ENCODE results near the gene MYRFL. TPM values are rescaled to one million over a fixed set of nuclear protein-coding genes. Genes with fewer than 3 reads are reported as not detected.
A peak's percentile ranks its signal among the peaks of the same experiment; 100 is the strongest.
"Not testable (repeated sequence)": the region's sequence is repeated elsewhere in the genome, so short reads cannot be mapped to it uniquely, and the experiment has no call there.

Gene MYRFL
- total RNA-seq (2014; rRNA removed; shearing (Covaris generic)), result not detected in 2 replicates
- not detected in 2 replicates for polyA plus RNA-seq (2015; cell fraction: cytosol; rRNA removed)
- not detected in 2 replicates for polyA plus RNA-seq (2015; cell fraction: nucleus; rRNA removed)

DNA sequence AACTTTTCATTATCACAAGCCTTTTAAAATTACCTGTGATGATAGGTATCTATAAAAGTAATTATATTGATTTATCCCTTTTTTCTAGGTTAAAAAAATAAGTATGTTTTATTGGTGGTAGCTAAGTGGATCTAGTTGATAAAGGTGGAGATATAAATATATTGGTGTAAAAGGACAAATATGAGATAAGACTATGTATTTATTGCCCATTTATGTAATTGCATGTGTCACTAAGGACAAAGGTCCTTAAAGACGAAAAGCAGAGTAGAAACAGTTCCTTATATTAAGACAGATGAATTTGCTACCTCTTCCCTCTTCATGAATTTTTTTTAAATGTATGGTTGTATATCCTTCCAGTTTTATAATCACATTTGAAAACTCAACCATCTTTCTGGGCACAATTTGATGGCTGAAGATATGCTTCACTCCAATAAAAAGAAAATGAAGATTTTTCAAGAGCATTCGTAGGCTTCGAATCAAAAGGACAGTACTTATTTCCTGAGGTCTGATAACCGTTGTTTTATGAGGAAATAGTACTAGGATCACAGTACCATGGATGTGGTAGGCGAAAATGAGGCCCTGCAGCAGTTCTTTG, at the start of gene MYRFL:
Gene MYRFL (plus strand): TSS at position 262 of the 595 bp plus-strand sequence. CDS start 291 bp downstream, at position 553.
- no peak for DNase-seq (ENCODE audit: low read depth, low spot score)
- in situ Hi-C loops (cut with HindIII; ENCODE audit: low pct_unique_long_range_greater_than_20kb, low sequenced_read_pairs), result no loop called here

DNA sequence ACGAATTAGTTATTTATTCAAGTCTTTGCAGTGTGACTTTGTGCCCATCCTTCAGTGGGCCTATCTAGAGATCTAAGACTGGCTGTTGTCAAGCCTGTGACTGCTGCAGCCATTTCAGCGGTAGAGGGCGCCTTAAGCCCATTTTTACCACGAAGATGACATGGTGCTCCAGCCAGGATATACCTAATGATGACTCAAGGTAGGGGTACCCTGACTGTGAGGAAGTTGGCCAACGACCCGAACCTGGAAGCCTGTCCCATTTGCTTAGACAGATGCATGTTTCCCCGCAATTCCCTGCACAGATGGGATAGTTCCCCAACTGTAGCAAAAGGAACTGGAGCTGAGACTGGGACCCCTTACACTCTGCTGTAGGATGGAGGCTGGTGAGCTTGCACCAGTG, 45.1 kb upstream of the MYRFL start:
- in situ Hi-C loops (cut with HindIII; ENCODE audit: low pct_unique_long_range_greater_than_20kb, low sequenced_read_pairs), result no loop called here
- peak; percentile 81 for DNase-seq (ENCODE audit: low read depth, low spot score)

DNA sequence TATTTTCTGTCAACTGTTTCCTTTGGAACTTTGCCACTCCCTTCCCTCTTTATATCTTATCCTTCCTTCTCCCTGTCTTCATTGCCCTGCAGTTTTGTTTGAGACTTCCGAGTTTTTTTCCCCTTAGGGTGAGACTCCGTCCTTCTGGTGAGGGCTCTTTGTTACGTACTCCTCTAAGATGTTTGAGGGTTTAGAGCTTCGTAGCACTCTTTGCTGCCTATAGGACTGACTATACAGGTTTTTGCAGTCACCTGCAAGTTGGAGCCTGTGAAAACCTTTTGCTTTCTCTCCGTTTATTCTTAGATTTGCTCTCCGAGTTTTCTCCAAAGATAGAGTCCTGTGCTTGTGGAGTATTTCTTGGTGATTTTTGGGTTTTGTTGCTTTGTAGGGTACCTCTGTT, 41.7 kb upstream of the MYRFL start:
- no peak for DNase-seq (ENCODE audit: low read depth, low spot score)
- in situ Hi-C loops (cut with HindIII; ENCODE audit: low pct_unique_long_range_greater_than_20kb, low sequenced_read_pairs), result no loop called here

DNA sequence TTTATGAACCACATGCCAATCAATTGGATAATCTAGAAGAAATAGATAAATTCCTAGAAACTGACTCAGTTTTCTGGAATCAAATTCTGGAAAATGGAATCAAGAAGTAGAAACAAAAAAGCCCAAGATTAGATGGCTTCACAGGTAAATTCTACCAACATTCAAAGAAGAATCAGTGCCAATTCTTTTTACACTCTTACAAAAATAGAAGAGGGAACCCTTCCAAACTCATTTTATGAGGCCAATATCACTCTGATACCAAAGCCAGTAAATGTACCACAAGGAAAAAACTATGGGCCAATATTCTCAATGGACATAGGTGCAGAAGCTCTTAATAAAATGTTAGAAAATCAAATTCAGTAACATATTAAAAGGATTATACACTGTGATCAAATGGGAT, 35.7 kb upstream of the MYRFL start:
- no peak for DNase-seq (ENCODE audit: low read depth, low spot score)
- in situ Hi-C loops (cut with HindIII; ENCODE audit: low pct_unique_long_range_greater_than_20kb, low sequenced_read_pairs), result no loop called here

DNA sequence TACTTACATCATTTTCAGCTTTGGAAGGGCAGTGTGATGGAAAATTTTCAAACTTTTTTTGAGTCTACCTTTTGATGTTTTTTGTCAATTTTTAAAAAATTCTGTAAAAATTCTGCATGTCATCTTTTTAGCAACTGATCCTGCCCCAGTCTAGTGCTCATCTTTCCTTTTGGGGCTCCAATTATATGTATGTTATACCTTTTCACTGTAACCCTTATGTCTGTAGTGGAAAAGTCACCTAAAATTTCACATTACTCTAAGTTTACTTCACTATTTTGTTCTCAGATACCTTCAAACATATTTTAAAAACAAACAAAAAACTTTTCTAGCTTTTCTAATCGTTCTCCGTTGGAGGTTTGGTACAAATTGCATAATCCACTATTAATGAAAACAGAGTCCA, 32.5 kb upstream of the MYRFL start:
- in situ Hi-C loops (cut with HindIII; ENCODE audit: low pct_unique_long_range_greater_than_20kb, low sequenced_read_pairs), result no loop called here
- no peak for DNase-seq (ENCODE audit: low read depth, low spot score)

DNA sequence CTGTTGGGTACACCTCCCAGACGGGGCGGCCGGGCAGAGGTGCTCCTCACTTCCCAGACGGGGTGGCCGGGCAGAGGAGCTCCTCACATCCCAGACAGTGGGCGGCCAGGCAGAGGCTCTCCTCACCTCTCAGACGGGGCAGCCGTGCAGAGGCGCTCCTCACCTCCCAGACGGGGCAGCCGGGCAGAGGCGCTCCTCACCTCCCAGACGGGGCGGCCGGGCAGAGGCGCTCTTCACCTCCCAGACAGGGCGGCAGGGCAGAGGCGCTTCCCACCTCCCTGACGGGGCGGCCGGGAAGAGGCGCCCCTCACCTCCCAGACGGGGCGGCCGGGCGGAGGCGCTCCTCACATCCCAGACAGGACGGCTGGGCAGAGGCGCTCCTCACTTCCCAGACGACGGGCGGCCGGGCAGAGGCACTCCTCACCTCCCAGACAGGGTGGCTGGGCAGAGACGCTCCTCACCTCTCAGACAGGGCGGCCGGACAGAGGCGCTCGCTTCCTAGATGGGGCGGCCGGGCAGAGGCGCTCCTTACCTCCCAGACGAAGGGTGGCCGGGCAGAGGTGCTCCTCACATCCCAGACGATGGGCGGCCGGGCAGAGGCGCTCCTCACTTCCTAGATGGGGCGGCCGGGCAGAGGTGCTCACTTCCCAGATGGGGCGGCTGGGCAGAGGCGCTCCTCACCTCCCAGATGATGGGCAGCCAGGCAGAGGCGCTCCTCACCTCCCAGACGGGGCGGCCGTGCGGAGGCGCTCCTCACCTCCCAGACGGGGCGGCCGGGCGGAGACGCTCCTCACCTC, 17.7 kb upstream of the MYRFL start:
- in situ Hi-C loops (cut with HindIII; ENCODE audit: low pct_unique_long_range_greater_than_20kb, low sequenced_read_pairs); DNase-seq (ENCODE audit: low read depth, low spot score): not testable (repeated sequence)

DNA sequence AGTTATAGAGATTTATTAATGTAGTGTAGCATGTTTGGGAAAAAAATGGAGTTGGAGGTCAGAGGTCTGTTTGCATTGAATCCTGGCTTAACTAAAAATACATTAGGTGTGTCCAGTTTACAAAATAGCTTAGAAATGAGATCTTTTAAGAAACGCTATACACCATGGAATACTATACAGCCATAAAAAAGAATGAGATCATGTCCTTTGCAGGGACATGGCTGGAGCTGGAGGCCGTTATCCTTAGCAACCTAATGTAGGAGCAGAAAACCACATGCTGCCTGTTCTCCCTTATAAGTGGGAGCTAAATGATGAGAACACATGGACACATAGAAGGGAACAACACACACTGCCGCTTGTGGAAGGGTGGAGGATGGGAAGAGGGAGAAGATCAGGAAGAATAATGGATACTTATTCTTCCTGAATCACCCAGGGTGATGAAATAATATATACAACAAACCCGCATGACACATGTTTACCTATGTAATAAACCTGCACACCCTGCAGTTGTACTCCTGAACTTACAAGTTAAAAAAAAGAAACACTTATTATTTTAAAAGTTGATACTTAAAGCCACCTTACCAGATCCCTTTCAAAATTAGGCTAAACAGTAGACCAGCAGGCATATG, 14.0 kb upstream of the MYRFL start:
- DNase-seq (ENCODE audit: low read depth, low spot score), result no peak
- in situ Hi-C loops (cut with HindIII; ENCODE audit: low pct_unique_long_range_greater_than_20kb, low sequenced_read_pairs), result no loop called here

DNA sequence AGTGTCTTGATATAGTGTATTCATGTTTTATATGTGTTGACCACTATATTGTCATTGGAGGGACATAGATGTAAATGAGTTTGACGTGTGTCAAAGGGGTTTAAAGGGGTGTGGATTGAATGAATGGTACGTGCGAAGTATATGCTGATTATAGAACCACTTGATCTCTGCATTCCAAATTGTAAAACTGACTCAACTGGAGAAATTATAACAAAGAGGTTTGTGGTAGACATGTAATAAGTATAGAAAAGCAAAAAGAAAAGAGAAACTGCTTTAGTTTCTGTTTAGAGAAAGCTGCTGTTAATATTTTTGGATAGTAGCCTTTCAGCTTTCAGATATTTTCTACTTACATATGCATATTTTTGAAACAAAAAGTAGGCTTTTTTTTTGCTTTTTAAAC, 8.9 kb upstream of the MYRFL start:
- in situ Hi-C loops (cut with HindIII; ENCODE audit: low pct_unique_long_range_greater_than_20kb, low sequenced_read_pairs), result no loop called here
- no peak for DNase-seq (ENCODE audit: low read depth, low spot score)

DNA sequence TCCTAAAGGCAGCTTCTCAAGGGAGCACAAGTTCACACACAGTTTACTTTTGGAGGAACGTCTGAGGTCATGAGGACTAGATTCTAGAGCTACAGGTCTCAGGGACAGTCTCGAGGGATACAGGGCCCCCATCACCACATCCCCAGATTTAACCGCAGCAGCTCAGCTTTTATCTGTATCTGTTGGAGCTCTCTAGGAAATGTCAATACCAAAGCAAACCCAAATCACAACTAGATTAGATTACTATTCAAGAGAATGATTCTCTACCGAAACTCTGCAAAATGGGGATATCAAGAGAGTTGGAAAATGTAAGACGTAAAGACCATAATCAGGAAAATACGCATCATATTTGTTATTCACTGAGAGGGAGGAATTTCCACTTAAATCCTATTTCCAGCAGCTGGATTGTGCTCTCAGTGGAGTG, 4.0 kb upstream of the MYRFL start:
- no peak for DNase-seq (ENCODE audit: low read depth, low spot score)
- in situ Hi-C loops (cut with HindIII; ENCODE audit: low pct_unique_long_range_greater_than_20kb, low sequenced_read_pairs), result no loop called here

DNA sequence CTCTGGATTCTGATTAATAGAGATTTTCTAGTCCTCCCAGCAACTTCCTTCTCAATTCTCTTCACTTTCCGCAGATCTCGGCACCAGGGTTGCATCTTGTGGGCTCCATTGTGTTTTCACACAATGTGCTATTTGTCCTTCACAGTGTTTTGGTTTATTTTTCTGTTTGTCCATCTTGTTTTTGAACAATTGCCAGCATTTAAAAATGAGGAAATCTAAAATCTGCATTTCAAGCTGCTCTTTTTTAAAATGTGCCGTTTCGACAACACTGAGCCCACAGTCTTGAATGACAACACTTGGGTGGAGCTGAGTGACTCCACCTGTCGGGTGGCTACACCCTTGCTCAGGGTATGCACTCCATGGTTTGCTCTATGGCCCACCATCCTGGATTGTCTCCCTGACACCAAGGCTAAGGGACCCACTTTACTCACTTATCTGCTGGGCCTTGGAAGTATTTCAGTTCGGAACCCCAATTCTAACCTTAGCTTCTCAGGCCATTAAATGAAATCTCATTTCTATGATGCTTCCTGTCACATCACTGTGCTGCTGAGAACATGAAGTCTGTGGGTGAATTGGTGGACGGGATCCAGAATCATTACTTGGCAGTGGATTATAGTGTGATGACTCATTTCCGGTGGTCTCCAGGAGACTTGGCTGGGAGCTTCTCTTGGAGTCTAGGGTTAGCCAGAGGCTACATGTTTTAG, 3.4 kb upstream of the MYRFL start:
- in situ Hi-C loops (cut with HindIII; ENCODE audit: low pct_unique_long_range_greater_than_20kb, low sequenced_read_pairs), result no loop called here
- DNase-seq (ENCODE audit: low read depth, low spot score), result peak; percentile 24

DNA sequence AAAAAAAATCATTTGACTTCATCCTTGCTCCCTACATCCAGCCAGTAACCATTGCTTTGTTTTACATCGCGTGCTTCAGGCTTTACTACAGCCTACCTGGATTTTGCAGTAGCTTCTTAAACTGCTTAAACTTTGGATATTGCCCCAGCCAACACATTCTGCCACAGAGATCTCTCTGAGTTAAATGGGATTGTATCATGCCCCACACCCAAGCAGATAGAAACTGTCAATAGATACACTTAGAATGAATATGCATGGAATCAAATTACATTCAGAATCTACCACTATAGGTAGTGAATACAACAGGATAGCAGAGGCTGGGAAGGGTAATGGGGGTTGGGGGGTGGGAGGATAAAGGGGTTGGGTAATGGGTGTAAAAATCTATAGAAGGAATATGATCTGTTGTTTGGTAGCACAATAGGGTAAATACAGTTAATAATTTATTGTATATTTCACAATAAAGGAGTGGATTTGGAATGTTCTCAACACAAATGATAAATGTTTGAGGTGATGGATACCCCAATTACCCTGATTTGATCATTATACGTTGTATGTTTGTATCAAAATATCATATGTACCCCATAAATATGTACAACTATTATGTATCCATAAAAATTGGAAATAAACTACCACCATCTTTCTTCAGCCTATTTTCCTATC, 2.7 kb upstream of the MYRFL start:
- in situ Hi-C loops (cut with HindIII; ENCODE audit: low pct_unique_long_range_greater_than_20kb, low sequenced_read_pairs), result no loop called here
- DNase-seq (ENCODE audit: low read depth, low spot score), result no peak

DNA sequence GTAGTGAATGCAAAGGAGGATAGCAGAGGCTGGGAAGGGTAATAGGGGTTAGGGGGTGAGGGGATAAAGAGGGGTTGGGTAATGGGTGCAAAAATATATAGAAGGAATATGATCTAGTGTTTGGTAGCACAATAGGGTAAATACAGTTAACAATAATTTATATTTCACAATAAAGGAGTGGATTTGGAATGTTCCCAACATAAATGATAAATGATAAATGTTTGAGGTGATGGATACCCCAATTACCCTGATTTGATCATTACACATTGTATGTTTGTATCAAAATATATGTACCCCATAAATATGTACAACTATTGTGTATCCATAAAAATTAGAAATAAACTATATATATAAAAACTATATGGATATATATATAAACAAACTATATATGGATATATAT, 999 bp upstream of the MYRFL start:
- DNase-seq (ENCODE audit: low read depth, low spot score), result no peak
- in situ Hi-C loops (cut with HindIII; ENCODE audit: low pct_unique_long_range_greater_than_20kb, low sequenced_read_pairs), result no loop called here

DNA sequence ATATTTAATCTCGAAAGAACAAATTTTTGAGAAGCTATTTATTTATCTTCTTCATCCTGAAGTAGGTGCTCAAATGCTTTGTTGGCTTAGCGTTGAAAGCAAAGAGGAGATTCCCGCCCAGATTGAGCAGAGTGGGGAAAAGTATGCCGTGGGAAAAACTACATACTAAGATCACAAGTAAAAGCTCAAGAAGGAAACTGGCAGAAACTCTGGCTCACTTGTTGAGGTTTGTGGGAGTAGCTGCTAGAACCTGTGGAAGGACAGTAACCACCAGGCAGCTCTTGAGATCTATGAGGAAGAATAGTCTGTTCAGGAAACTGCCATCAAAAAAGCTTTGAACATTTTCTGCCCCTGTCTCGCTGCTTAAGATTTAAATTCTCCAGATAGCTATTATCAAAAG, 3.9 kb downstream of the MYRFL start:
- DNase-seq (ENCODE audit: low read depth, low spot score), result no peak
- in situ Hi-C loops (cut with HindIII; ENCODE audit: low pct_unique_long_range_greater_than_20kb, low sequenced_read_pairs), result no loop called here

DNA sequence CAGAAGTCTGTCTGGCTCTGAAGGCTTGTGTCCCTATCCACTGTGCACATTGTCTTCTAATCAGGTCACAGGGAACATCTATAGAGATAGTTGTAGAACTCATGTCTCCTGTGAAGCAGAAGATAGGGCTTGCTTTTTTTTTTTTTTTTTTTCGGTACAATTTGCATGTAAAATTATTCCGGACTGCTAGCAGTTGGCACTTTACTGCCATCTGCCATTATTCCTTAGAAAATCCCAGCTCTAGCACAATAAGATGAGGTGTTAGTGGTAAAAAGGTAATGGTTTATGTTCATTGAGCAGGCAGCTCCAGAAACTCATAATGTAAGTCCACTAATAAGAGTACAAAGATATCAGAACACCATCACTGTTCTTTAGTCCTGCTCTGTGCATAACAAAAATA, 8.7 kb downstream of the MYRFL start:
- in situ Hi-C loops (cut with HindIII; ENCODE audit: low pct_unique_long_range_greater_than_20kb, low sequenced_read_pairs), result no loop called here
- no peak for DNase-seq (ENCODE audit: low read depth, low spot score)

DNA sequence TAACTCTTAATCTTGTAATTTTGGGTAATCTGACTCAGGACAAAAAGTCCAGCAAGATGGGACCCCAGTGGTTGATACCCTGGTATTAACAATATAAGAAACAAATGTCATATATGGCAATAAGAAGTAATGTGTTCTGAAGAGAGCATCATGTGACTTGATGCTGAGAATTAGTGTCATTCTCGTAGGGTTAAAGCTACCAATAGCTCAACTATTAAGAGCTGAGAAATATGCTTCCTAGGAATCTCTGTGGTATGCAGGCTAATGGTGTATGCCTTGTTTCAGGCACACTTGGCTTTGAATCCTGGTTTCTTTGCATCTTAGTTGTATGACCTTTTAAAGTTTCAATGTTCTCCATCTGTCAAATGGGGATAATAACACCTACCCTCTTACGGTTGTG, 9.1 kb downstream of the MYRFL start:
- in situ Hi-C loops (cut with HindIII; ENCODE audit: low pct_unique_long_range_greater_than_20kb, low sequenced_read_pairs), result no loop called here
- DNase-seq (ENCODE audit: low read depth, low spot score), result no peak

DNA sequence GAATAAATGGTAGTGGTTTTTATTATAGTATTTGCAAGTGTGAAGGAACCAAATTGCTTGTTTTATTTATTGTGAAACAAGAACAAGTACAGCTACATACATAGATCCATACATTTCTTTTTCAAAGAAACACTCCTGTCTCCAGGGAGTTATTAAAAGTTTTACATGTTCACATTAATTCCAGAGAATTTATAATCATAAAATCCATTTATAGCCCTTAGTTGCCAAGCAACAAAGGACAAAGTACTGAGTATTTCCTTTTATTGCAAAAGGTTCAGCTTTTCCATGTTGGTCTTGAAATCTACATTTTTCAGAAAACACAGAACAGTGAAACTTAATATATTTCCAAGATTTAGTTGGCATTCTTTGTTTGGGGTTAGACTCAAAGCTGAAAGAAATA, 9.5 kb downstream of the MYRFL start:
- no peak for DNase-seq (ENCODE audit: low read depth, low spot score)
- in situ Hi-C loops (cut with HindIII; ENCODE audit: low pct_unique_long_range_greater_than_20kb, low sequenced_read_pairs), result no loop called here

DNA sequence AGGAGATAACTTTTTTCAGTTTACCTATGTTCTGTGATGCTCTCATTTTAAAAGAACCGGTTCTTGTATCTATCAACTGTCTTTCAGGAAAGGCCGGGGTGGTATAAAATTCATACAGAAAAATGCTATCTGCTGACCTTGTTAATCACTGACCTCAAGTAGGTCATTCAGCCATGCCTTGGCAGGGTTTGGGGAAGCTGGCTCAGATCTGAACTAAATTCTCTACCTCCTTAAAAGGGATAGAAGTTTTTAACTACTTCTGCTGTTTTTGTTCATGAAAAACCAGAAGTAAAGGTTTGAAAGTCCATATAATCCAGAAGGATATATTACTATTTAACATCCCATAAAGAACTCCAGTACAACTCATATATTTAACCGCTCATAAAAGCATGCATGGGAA, 10.1 kb downstream of the MYRFL start:
- in situ Hi-C loops (cut with HindIII; ENCODE audit: low pct_unique_long_range_greater_than_20kb, low sequenced_read_pairs), result no loop called here
- DNase-seq (ENCODE audit: low read depth, low spot score), result no peak

DNA sequence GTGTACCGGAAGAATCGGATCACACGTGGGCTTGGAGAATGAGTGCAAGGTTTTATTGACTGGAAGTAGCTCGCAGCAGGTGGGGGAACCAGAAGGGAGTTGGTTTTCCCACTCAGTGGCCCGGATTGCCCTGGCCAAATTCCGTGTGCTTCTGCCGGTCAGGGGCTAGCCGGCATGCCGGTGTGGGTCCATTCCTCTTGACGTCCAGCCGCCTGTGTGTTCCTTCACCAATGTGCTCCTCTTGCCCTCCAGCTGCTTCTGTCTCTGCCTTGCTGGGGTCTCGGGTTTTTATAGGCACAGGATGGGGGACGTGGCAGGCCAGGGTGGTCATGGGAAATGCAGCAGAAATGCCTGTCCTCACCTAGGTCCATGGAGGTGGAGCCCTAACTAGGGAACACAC, 11.0 kb downstream of the MYRFL start:
- no peak for DNase-seq (ENCODE audit: low read depth, low spot score)
- in situ Hi-C loops (cut with HindIII; ENCODE audit: low pct_unique_long_range_greater_than_20kb, low sequenced_read_pairs), result no loop called here

Measured in SK-MEL-5 (cell line).